NCI-H2227 treated with DMSO at 0.1 percent for 48 hours (cell line): ENCODE results near the gene STAM2.
A peak's percentile ranks its signal among the peaks of the same experiment; 100 is the strongest.

Experiments
- DNase-seq: peaks from one replicate; lab custom pipeline; 2025; lab: John Stamatoyannopoulos, UW

Gene STAM2

GRCh38 chr2:152071092-152071491, 104.5 kb downstream of the STAM2 start:
- no peak for DNase-seq

GRCh38 chr2:152068226-152068625, 107.3 kb downstream of the STAM2 start:
- no peak for DNase-seq

GRCh38 chr2:152067823-152068222, 107.7 kb downstream of the STAM2 start:
- peak; percentile 80 for DNase-seq
